HG03045 (cell line): ENCODE measurements around the gene ABHD3.
A peak's percentile ranks its signal among the peaks of the same experiment; 100 is the strongest.
"Not testable (repeated sequence)": the region's sequence is repeated elsewhere in the genome, so short reads cannot be mapped to it uniquely, and the experiment has no call there.

Experiments
- ATAC-seq: cut with Tn5 transposase; IDR thresholded peaks from one replicate; pipeline ENCODE4 v1.9.1; 2021; ENCODE audit warnings: mild to moderate bottlenecking, moderate library complexity; ENCODE audit not compliant: unreplicated experiment

ABHD3 gene

DNA sequence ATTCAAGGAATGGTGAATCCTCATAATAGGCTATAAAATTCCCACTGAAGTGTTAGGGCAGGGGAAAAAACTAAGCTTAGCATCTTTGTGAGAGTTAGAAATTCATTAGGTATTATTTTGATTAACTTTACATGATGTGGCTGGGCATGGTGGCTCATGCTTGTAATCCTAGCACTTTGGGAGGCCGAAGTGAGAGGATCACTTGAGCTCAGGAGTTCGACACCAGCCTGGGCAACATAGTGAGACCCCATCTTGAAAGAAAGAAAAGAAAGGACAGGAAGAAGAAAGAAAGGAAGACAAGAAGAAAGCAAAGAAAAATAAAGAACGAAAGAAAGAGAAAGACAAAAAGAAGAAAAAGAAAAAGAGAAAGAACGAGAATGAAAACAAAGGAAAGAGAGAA, 52.5 kb downstream of the ABHD3 start:
- no peak for ATAC-seq

DNA sequence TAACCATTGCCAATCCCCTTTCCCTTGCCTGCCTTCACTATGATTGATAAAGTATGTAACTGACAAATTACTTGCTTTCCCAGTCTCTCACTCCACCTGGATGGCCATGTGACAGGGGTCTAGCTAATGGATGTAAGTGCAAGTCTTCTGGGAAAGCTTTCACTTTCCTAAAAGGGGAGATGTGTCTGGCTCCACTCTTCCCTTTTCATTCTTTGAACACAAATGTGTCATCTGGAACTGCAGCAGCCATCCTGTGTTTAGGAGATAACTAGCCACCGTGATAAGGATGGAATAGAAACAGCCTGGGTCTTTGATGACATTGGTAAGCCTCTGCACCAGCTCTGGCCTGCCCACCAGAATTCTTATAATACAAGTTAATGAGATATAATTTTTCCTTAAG, 54.3 kb downstream of the ABHD3 start:
- ATAC-seq: no peak

DNA sequence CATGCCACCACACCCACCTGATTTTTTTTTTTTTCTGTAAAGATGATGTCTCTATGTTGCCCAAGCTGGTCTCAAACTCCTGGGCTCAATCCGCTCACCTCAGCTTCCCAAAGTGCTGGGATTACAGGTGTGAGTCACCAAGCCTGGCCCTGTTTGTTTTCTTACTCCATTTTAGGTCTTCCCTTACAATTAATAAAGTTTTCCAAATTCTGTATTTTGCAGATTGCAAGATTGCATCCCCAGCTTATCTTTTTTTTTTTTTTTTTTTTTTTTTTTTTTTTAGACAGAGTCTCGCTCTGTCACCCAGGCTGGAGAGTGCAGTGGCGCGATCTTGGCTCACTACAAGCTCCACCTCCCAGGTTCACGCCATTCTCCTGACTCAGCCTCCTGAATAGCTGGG, 64.2 kb downstream of the ABHD3 start:
- ATAC-seq: not testable (repeated sequence)

DNA sequence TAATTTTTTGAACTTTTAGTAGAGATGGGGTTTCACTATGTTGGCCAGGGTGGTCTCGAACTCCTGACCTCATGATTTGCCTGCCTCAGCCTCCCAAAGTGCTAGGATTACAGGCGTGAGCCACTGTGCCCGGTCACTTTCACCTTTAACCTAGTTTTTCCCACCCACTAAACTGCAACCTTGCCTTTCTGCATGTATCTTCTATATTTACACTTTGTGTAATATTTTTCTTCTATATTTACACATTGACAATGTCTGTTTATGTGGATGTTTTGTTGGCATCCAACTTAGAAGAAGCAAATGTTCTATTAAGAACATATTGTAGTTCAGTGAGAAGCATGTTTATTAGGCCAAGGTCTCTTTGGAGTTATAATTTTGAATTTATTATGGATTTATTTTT, 65.8 kb downstream of the ABHD3 start:
- ATAC-seq: no peak

DNA sequence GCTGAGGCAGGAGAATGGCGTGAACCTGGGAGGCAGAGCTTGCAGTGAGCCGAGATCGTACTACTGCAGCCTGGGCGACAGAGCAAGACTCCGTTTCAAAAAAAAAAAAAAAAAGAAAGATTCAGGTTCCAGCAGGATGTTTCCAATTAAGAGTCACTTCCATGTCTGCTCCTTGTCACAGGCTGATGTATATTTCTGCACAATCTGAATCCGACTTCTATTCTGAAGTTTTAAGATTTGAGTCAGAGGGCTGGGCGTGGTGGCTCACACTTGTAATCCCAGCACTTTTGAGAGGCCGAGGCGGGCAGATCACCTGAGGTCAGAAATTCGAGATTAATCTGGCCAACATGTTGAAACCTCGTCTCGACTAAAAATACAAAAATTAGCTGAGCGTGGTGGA, 67.8 kb downstream of the ABHD3 start:
- ATAC-seq: no peak

DNA sequence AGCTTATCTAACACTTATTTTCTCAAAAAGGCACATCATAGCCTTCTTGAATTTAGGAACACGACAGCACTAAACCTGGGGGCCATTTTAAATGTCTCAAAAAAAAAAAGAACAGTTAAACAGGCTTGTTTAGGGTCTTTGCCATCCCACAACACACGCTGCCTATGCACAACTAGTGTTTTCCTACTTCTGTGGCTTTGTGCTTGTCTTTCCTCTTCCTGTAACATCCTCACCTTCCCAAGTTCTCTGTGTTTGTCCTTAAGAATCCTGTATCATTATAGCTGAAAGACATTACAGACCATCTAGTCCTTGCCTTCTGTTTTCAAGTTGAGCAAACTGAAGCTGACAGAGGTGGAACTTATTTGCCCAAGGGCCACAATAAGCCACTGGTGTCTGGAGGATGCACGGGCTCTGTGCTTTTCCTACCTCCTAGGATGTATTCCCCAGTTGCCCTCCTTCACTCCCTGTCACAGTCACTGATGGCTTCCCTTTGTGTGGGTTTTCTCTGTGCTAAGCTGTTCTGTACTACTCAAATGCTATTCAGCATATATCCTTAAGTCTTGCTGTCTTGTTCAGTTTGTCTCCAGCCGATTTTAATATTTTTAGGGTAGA, 69.9 kb downstream of the ABHD3 start:
- ATAC-seq: no peak

DNA sequence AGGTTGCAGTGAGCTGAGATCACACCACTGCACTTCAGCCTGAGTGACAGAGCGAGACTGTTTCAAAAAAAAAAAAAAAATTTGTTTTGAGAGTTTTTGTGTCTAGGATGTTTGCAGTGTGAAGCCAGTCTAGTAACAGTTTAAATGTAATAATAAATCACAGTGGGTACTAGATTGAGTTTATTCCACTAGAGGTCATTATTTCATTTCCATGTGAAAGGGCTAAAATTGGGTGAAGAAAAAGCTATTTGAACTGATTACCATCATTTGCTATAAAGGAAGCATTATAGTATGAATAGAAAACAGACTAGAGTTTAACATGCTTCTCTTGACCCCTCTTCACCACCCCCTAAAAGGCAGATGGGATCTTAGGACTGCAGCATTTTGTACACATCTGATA, 72.2 kb downstream of the ABHD3 start:
- no peak for ATAC-seq

DNA sequence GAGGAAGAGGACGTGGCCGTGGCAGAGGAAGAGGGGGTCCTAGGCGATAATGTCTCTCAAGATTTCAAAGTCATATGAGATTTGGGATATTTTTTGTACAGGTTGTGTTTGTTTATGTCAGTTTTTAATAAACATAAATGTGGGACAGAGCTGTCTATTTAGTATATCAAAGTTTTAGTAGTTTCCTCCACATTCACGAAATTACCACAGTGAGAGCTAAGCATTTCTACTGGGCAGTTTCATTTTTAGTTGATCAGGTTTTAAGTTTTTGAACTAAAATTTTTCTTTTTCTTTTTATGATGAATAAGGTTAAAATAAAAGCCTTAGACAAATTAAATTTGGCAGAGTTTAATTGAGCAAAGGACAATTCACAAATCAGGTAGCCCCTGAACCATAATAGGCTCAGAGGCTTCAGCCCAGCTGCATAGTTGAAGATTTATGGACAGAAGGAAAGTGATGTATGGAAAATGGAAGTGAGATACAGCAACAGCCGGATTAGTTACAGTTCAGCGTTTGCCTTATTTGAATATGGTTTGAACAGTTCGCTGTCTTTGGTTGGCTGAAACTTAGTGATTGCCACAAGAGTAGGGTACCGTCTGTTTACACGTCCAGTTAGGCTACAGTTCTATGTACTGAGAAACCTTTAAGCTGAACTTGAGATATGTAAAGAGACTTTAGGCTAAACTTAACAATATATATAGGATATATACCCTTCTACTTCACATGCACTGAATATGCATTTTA, 75.3 kb downstream of the ABHD3 start:
- peak; percentile 96 for ATAC-seq

DNA sequence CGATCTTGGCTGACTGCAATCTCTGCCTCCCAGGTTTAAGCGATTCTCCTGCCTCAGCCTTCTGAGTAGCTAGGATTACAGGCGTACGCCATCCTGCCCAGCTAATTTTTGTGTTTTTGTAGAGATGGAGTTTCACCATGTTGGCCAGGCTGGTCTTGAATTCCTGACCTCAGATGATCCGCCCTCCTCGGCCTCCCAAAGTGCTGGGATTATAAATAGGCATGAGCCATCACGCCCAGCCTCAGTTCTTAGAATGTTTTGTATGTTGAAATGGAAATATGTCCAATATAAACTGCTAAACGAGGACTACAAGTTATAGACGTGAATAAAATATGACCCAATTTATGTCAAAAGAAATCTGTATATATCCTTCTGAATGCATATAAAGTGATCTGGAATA, 82.9 kb downstream of the ABHD3 start:
- not testable (repeated sequence) for ATAC-seq

DNA sequence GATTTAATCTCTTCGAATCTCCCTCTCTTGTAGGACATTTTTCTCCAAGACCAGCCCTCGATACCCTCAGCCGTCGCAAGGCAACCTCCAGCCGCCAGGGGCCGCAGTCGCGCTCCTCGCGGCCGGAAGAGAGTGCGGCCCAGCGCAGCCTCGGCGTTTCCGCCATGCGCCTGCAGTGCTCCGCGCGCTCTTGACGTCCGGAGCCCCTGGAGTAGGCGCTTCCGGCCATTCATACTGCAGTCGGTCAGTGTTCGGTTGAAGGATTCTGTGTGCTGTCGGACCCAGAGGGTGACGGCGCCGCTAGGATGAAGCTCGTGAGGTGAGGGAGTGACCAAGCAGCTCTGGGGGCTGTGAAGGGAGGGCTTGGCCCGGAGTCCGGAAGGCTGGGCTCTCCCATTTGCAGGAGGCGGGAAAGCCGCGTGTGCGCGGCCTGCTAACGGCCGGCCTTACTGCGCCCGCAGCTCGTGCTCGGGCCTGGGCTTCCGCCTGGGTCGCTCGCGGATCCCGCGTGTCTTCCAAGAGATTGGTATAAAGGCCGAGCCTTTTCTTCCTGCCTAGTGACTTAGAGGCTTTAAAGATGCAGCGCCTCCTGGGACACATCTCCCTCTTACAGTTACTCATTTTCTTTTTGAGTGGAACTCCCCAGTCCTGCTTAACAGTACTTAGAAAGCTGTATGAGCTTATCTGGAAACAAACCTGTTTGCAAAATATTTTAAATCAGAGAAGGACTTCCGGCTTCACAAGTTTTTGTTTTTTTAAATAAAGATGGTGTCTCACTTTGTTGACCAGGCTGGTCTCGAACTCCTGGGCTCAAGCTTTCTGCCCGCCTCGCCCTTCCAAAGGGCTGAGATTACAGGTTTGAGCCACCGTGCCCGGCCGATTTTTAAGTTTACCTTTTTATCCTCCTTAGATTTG, 92.2 kb downstream of the ABHD3 start, which contains the start of gene SNRPD1:
Gene SNRPD1, plus strand, starts transcription at position 190 of the 915 bp plus-strand sequence. Its CDS starts 116 bp downstream, at position 306.
- ATAC-seq: peak; percentile 97

DNA sequence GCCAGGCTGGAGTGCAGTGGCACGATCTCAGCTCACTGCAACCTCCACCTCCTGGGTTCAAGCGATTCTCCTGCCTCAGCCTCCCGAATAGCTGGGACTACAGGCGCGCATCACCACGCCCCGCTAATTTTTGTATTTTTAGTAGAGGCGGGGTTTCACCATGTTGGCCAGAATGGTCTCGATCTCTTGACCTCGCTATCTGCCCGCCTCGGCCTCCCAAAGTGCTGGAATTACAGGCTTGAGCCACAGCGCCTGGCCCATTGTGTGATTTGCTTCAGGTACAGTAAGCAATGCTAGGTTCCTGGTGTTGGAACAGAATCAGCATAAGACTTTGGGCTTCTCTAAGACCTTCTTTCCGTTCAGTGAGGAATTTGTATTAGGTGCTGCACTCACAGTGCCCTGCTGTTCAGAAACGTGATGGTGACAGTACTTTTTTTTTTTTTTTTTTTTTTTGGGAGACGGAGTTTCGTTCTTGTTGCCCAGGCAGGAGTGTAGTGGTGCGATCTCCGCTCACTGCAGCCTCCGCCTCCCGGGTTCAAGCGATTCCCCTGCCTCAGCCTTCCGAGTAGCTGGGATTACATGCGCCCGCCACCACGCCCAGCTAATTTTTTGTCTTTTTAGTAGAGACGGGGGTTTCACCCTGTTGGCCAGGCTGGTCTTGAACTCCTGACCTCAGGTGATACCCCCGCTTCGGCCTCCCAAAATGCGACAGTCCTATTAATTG, 93.0 kb downstream of the ABHD3 start:
- ATAC-seq: not testable (repeated sequence)

DNA sequence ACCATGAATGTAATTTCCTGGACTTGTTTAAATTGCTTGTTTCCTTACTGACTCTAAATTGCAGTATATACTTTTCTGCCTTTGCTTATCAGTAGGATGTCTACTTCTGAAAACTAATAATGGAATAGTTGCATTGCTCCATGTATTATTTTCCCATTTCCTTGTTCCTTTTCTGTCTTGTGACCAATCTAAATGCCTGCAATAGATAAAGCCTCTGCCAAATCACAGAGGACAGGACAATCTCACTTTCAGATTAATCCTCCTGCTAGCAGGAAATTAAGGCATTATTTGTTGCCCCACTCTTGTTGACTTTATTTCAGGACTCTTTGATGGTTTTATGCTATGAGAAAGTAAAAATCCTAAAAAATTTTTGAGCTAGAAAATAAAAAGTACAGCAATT, 99.4 kb downstream of the ABHD3 start:
- ATAC-seq: no peak

DNA sequence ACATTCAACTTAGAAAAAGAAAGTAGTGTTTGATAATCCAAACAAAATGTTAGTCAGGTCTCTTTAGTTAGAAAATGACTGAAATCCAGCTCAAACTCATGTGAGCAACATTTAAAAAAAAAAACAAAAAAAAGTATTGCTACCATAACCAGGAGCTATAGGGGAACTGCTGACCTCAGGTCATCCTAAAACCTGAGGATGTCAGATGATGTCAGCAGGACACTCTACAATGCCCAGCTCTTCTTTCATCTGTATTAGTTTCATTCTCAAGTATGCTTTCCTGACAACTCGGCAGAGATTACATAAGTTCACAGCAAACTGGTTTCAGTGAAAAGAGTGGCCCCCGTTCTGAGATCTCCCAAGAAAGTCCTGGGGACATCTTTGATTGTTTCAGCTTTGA, 99.9 kb downstream of the ABHD3 start:
- no peak for ATAC-seq

DNA sequence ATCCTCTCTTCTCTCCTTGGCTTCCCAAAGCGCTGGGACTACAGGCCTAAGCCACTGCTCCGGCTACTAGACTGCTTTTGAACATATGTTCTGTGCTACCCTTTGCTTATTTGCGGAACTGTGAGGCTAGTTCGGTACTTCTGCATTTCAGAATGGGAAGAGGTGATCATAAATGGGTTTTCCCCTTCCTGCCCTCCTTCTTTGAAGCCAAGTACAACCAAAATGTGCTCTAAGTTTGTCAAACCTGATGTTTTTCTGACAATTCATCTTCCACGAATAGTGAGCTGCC, 102.3 kb downstream of the ABHD3 start:
- ATAC-seq: no peak
